NK-92 treated with Interleukin-12 subunit alpha and Interleukin-12 subunit beta, amount 100 ng/mL, for 24 hours (cell line): ENCODE measurements around the gene FBXO10.
"Not testable (repeated sequence)": the region's sequence is repeated elsewhere in the genome, so short reads cannot be mapped to it uniquely, and the experiment has no call there.

Experiments used
- DNase-seq: peaks from one replicate; lab custom pipeline; 2025; lab: John Stamatoyannopoulos, UW

The FBXO10 gene

GRCh38 chr9:37477443-37477842, 98.7 kb downstream of the FBXO10 start:
- not testable (repeated sequence) for DNase-seq

DNA sequence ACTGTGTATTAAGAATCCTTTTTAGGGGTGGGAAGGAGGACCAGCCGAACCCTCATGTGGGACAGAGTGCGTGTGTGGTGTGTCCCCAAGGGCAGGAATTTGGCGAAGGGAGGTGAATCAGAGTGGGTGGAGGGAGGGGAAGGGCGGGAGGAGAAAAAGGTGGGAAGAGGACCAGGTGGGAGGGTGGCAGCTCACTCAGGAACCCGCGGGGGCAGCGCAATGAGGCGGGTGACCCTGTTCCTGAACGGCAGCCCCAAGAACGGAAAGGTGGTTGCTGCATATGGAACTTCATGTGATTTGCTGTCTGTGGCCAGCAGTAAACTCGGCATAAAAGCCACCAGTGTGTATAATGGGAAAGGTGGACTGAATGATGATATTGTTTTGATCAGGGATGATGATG, 99.2 kb downstream of the FBXO10 start:
- DNase-seq, result no peak

GRCh38 chr9:37474438-37474837, 101.7 kb downstream of the FBXO10 start:
- no peak for DNase-seq

DNA sequence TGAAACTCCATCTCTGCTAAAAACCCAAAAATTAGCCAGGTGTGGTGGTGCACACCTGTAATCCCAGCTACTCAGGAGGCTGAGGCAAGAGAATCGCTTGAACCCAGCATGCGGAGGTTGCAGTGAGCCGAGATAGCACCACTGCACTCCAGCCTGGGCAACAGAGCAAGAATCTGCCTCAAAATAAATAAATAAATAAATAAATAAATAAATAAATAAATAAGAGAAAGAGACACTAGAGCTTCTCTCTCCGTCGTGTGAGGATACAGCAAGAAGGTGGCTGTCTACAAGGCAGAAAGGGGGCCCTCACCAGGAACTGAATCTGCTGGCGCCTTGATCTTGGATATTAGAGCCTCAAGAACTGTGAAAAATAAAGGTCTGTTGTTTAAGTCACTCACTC, 102.2 kb downstream of the FBXO10 start:
- DNase-seq, result not testable (repeated sequence)

DNA sequence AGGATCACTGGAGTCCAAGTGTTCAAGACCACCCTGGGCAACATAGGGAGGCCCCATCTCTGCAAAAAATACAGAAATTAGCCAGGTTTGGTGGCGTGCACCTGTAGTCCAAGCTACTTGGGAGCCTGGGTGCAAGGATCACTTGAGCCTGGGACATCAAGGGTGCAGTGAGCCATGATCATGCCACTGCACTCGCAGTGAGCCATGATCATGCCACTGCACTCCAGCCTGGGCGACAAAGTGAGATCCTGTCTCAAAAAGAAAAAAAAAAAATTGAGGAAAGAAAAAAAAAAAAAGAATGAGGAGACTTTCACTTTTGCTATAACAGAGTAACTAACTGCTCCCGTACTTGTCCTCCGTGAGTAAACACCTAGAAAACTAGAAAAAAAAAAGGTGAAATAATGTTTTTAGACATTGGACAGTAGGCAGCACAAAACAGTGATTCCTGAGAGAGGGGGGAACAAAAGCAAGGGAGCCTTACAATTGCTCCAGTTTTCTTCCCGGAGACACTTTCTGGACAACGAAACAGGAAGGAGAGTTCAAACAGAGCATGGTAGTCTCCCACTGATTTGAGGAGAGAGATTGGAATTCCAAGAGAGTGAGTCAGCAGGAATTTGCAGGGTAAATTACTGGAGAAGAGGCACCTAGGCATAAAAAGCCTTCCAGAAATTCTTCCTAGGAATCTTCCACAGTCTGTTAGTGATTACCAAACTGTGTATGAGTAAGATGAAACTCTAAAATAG, 104.1 kb downstream of the FBXO10 start:
- no peak for DNase-seq

DNA sequence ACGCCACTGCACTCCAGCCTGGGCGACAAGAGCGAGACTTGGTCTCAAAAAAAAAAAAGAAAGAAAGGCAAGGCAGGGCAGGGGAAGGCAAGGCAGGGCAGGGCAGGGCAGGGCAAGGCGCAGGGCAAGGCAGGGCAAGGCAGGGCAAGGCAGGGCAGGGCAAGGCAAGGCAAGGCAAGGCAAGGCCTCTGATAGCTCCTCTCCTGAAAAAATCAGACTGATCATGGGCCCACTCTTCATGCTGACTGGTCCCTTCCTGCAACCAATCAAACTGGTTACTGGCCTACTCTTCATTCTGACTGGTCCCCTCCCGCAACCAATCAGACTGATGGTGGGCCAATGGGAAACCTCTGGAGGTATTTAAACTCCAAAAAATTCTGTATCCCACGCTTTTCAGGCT, 107.6 kb downstream of the FBXO10 start:
- DNase-seq, result no peak

- DNase-seq, result not testable (repeated sequence)
These were observed 108.7 kb downstream of the FBXO10 start for GRCh38 chr9:37467530-37467929.

DNA sequence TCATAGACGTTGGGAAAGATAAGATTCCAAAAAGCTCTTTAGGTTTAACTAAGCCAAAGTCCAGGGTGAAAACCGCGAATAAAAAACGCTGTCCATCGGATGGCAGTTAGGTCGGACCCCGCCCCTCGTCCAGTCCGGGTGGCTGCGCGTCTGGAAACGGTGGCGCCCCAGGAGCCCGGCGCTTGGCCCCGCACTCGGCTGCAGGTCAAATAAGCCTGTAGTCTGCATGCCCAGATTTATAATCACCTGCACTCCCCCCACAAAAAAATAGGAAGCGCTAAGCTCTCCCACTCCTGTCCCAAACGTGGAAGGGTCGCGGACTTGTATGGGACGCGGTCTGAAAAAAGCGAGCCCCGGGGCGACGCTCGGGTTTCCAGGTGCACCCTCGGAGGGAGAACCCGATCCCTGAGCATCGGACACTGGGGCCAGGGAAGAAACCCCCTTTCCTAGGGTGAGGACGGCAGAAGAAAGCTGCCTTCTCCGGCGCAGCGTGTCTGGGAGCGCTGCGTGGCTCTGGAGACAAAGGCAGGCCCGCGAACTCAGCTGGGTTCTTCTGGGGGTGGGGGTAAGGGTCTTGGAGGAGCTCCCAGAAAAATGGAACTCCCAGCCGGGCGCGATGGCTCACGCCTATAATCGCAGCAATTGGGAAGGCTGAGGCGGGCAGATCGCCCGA, 110.0 kb downstream of the FBXO10 start:
- DNase-seq, result peak; percentile 58

DNA sequence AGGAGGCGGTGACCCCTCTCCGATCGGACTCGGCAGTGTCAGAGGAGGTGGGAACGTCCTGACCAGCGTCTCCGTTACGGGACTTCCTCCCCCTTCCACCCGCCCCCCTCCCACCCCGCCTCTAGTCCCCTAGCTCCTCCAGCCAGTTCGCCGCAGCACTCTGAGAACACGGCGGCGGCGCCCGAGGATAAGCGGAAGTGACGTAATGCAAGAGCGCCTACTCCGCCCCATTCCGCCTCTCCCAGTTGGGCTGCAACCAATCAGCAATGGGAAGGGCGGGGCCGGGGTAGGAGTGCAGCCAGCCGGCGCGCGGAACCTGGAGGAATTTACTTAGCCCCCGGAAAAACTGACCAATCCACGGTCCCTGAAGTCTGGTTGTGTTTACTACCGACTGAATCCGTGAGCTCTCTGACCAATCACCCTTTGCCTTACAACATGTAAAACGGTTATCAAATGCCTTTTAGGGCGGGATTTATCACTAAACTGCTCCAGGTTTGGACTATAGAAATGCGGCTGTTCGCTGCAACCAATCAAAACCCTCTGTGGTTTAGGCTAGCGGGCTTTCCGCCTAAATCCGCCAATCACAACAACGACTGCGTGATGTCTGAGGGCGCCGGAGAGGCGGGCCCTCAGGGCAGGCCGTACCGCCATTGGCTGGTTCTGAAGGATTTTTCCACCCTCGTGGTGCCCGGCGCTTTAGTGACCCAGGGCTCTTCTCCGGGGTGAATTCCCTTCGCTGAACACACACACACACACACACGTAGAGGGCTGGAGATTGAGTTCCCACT, 110.7 kb downstream of the FBXO10 start, which contains the start of gene ZBTB5:
TSS of gene ZBTB5 (minus strand) at position 202 of the 788 bp plus-strand sequence. CDS start 22,899 bp downstream, outside the sequence.
- peak; percentile 99 for DNase-seq

GRCh38 chr9:37464426-37465248, 111.5 kb downstream of the FBXO10 start:
- peak; percentile 81 for DNase-seq

DNA sequence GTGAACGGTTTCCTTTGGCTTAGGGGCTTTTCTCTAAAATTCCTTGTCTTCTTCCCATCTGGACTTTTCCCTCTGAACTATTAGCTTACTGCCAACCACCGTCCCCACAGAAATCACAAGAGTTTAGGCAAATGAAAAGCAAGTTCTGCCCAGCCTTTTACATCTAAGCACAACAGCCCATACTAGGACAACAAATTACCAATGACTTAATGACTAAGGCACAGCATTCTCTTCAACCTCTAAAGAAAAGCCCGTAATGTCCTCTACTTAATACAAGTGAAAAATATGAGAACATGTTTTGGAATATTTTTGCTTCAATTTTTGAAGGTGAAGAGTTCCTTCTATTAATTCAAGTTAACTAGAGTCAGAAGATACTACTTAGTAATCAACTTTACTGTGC, 112.2 kb downstream of the FBXO10 start:
- no peak for DNase-seq
